ENCODE measurements around the gene ZNF584.
"Not testable (repeated sequence)": the region's sequence is repeated elsewhere in the genome, so short reads cannot be mapped to it uniquely, and the experiment has no call there.

Gene ZNF584

DNA sequence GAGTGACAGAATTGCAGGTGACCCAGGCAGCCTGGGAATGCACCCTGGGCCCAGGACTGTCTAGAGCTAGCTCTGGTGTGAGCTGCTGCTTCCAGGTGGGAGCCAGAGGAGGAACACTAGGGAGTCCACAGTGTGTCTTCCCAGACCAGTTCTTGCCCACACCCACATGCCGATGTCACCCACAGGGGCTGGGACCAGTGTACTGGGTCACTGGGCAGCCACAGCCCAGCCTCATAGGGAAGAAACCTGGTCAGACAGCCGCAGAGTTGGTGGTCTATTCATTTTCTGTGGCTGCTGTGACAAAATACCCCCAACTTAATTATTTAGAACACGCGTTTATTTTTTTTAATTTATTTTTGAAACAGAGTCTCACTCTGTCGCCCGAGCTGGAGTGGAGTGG is 9.9 kb upstream of the ZNF584 start:
- Histone ChIP-seq H3K36me3 (ENCODE audit: control insufficient read depth in 1 of 2, insufficient read depth in 2 of 2, low read length in 2 of 2) (peaks cover 16 to 18% of the 10 kb centered on the region in 2 donors), H3K27ac (ENCODE audit: low read length) (no peak overlapping the region), H3K9me3 (ENCODE audit: control insufficient read depth in 1 of 2, low read length in 2 of 2) (no peaks in the 10 kb centered on the region), H3K4me1 (ENCODE audit: control insufficient read depth in 1 of 2, insufficient read depth in 2 of 2, low read length in 2 of 2) (peaks cover 0 to 14% of the 10 kb centered on the region in 2 donors), H3K27me3 (ENCODE audit: low read depth, low read length) (peaks cover 20% of the 10 kb centered on the region), H3K4me3 (ENCODE audit: low read depth in 1 of 2, low read length in 2 of 2) (no peak overlapping the region)

DNA sequence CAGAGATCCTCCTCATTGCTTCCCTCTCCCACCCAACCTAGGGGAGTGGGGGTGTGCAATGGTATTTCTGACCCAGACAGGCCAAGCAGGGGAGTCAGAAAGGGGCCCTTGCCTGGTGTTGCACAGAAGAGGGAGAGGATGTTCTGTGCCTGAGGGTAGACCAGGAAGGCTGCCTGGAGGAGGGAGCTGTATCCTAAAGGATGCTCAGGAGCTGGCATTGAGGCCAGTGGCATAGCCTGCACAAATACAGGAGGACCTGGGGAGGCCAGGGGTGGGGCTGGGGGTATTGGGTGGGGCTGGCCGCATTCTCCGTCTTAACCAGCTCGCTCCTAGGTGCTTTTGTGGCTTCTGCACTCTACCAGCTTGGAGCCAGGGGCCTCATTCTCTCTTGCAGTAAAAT is 8.5 kb upstream of the ZNF584 start:
- no peaks in the 10 kb centered on the region for H3K9me3 ChIP-seq (ENCODE audit: control insufficient read depth in 1 of 2, low read length in 2 of 2)
- H3K27ac ChIP-seq (ENCODE audit: low read length) = no peak overlapping the region
- peaks cover 0 to 14% of the 10 kb centered on the region in 2 donors for H3K4me1 ChIP-seq (ENCODE audit: control insufficient read depth in 1 of 2, insufficient read depth in 2 of 2, low read length in 2 of 2)
- no peak overlapping the region for H3K4me3 ChIP-seq (ENCODE audit: low read depth in 1 of 2, low read length in 2 of 2)
- peaks cover 3 to 4% of the 10 kb centered on the region in 2 donors for H3K36me3 ChIP-seq (ENCODE audit: control insufficient read depth in 1 of 2, insufficient read depth in 2 of 2, low read length in 2 of 2)
- peaks cover 20% of the 10 kb centered on the region for H3K27me3 ChIP-seq (ENCODE audit: low read depth, low read length)

DNA sequence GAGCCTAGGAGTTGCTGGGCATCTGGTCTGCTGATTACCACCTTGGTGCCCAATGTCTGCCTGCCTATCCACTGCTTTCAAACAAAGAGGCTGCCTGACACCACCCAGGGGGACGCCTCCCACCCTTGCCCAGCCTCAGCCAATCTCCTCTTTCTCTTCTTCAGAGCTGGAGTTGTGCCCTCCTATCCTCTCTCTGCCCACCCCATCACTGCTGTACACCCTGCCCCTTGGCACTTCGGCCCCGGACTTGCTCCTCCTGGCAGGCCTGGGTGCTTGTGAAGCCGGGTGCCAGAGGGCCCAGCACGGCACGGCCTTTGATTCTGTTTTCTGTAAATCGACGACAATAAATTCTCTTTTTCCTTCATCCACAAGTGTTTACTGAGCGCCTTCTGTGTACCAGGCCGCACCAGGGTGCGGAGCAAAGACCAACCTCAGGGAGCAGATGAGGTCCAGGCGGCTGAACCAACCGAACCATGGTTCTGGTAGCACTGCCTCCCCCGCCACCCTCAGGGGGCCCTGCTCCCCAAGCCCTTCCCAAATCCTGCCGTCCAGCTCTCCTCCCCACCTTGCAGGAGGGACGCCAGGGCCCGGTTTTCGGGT is 8.0 kb upstream of the ZNF584 start:
- Histone ChIP-seq H3K9me3 (ENCODE audit: control insufficient read depth in 1 of 2, low read length in 2 of 2) (no peaks in the 10 kb centered on the region), H3K4me1 (ENCODE audit: control insufficient read depth in 1 of 2, insufficient read depth in 2 of 2, low read length in 2 of 2) (peaks cover 0 to 14% of the 10 kb centered on the region in 2 donors), H3K27ac (ENCODE audit: low read length) (no peak overlapping the region), H3K36me3 (ENCODE audit: control insufficient read depth in 1 of 2, insufficient read depth in 2 of 2, low read length in 2 of 2) (no peaks in the 10 kb centered on the region), H3K4me3 (ENCODE audit: low read depth in 1 of 2, low read length in 2 of 2) (peak overlapping the region; percentile 57 to 74), H3K27me3 (ENCODE audit: low read depth, low read length) (peaks cover 17% of the 10 kb centered on the region)

DNA sequence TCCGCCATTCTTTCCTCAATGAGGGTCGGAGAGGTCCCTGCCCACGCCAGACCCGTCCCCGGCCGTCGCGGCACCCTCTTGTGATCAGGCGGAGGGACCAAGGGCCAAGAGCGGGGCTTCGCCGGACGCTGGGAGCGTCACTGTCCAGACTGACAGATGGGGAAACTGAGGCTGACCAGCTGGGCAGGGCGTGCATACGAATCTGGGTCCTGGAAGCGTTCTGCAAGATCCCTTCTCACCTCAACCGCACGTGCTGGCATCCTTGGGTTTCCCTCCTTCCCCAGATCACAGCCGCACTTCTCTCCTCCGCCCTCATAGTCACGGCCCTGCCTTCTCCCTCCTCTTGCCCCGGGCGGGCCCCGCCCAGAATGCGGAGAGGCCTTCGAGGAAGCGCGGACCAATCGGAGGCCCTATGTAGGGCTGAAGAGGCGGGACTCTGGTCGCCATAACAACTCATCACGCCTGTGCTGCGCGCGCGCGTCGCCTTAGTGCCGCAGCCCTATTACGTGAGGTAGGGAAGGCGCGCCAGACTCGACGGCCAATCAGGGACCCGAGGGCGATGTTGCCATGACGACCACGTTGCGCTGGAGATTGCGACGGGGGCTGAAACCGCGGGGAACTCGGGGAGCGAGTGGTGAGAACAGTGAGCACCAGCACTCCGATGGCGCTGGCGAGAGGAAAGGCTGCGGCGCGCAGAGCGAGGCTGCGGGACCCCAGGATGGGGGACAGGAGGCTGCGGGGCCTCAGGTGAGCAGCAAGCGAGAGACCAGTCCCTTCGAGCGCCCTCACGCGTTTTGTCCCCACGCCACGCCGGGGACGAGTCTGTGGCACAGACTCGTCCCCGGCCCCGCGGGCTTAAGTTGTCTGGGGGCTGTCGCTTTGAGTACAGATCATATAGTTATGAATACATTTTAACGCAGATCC is 7.3 kb upstream of the ZNF584 start:
- Histone ChIP-seq H3K27ac (ENCODE audit: low read length) (no peak overlapping the region), H3K36me3 (ENCODE audit: control insufficient read depth in 1 of 2, insufficient read depth in 2 of 2, low read length in 2 of 2) (no peaks in the 10 kb centered on the region), H3K27me3 (ENCODE audit: low read depth, low read length) (peaks cover 11% of the 10 kb centered on the region), H3K9me3 (ENCODE audit: control insufficient read depth in 1 of 2, low read length in 2 of 2) (no peaks in the 10 kb centered on the region), H3K4me1 (ENCODE audit: control insufficient read depth in 1 of 2, insufficient read depth in 2 of 2, low read length in 2 of 2) (peaks cover 0 to 14% of the 10 kb centered on the region in 2 donors), H3K4me3 (ENCODE audit: low read depth in 1 of 2, low read length in 2 of 2) (peak overlapping the region; percentile 61 to 74)

DNA sequence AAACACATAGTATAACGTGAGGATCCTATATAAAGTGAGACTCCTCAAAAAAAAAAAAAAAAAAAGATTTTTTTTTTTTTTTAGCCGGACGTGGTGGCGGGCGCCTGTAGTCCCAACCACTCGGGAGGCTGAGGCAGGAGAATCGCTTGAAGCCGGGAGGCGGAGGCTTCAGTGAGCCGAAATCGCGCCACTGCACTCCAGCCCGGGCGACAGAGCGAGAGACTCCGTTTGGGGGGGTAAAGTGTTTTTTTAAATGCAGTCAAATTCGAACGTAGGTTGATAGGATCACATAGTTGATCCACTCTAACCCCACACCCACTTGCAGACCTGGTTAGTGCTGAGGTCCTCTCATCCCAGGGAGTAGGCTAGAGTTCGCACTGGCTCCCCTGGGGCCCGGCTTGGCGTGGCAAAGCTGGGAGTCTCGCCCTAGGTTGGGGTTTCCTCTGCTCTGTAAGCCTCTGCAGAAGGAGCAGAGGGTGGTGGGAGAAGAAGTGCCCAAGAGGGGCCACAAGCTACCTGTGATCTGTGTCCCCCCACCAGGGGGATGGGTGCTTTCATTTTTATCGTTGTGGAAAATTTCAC is 6.5 kb upstream of the ZNF584 start:
- Histone ChIP-seq H3K4me1 (ENCODE audit: control insufficient read depth in 1 of 2, insufficient read depth in 2 of 2, low read length in 2 of 2) (peaks cover 0 to 13% of the 10 kb centered on the region in 2 donors), H3K27ac (ENCODE audit: low read length) (no peak overlapping the region)

DNA sequence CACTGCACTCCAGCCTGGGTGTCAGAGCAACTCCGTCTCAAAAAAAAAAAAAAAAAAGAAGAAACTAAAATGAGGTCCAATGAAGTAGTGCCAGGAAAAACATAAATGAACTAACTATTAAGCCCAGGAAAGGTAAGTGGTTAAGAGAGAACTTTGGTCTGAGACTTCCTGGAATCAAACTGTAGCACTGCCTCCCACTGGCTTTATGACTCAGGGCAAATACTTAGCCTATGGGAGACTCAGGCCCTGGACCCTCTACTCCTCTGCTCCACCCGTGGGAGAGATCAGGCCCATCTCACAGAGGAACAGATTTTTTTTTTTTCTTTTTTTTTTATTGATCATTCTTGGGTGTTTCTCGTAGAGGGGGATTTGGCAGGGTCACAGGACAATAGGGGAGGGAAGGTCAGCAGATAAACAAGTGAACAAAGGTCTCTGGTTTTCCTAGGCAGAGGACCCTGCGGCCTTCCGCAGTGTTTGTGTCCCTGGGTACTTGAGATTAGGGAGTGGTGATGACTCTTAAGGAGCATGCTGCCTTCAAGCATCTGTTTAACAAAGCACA is 4.5 kb upstream of the ZNF584 start:
- H3K4me1 ChIP-seq (ENCODE audit: control insufficient read depth in 1 of 2, insufficient read depth in 2 of 2, low read length in 2 of 2) = peaks cover 7 to 24% of the 10 kb centered on the region in 2 donors
- not testable (repeated sequence) for H3K27ac ChIP-seq (ENCODE audit: low read length); H3K9me3 ChIP-seq (ENCODE audit: control insufficient read depth in 1 of 2, low read length in 2 of 2); H3K4me3 ChIP-seq (ENCODE audit: low read depth in 1 of 2, low read length in 2 of 2); H3K36me3 ChIP-seq (ENCODE audit: control insufficient read depth in 1 of 2, insufficient read depth in 2 of 2, low read length in 2 of 2); H3K27me3 ChIP-seq (ENCODE audit: low read depth, low read length)

More for the DNA sequence above, 6.5 kb upstream of the ZNF584 start:
- Histone ChIP-seq H3K4me3 (ENCODE audit: low read depth in 1 of 2, low read length in 2 of 2) (peak overlapping the region; percentile 61 to 74), H3K9me3 (ENCODE audit: control insufficient read depth in 1 of 2, low read length in 2 of 2) (no peaks in the 10 kb centered on the region), H3K36me3 (ENCODE audit: control insufficient read depth in 1 of 2, insufficient read depth in 2 of 2, low read length in 2 of 2) (no peaks in the 10 kb centered on the region), H3K27me3 (ENCODE audit: low read depth, low read length) (peaks cover 8% of the 10 kb centered on the region)

DNA sequence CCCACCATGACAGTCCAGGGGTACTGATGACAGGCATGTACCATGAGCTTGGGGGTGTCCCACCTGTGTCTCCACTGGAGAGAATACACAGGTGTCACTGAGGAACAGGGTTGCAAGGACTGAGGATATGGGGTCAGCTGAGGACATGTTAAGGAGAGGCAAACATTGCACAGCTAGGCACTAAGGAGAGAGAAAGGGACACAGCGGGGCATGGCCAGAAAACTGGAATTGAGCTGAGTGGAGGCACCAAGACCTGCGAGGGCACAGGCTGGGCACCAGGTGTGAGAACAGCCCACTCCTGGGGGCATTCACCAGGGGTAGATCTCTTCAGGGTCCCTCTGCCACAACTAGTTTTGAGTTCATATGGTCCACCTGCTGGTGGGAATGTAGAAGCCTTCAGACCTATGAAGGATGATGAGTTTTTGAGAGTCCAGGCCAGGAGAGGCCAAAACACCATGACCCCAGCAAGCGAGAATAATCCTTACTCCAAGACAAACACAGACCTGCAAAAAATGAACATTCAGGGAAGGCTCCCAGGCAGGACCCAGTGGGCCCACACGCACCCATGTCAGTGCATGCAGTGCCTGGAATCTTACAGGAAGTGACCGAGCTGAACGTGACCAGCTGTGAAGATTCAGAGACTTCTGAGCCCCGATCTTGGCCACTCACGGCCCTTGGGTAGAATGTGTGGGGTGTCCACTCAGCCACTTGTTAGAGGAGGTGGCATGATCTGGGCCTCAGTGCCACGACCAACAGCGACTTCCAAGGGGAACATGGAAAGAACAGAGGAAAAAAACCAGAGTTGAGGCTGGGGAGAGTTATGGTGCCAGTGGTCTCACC is 1.4 kb upstream of the ZNF584 start:
- peak overlapping the region; percentile 89 to 99 for H3K4me3 ChIP-seq (ENCODE audit: low read depth in 1 of 2, low read length in 2 of 2)
- H3K27ac ChIP-seq (ENCODE audit: low read length) = no peak overlapping the region

DNA sequence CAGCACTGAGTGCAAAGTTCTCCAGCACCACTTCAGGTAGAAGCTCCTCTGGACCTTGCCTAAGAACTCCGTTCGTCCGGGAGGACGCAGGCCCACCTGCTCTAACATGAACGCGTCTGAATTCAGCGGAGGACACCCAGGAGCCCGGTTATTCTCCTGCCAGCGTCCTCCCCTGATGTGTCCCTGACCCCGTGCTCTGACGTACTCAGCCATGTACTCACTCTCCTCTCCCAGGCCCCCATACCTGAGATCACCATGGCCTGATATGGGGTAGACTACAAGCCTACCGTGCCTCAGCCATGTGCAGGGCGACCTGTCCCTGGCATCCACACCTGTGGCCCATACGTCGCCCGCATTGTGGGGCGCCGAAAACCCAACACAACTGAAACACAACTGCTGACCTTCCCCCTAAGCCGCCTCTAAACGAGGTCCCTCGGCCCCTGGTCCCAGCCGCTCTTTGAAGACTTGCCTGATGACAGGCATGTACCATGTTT is 744 bp upstream of the ZNF584 start:
- H3K4me3 ChIP-seq (ENCODE audit: low read depth in 1 of 2, low read length in 2 of 2) = peak overlapping the region; percentile 89 to 99

More for the DNA sequence above, 1.4 kb upstream of the ZNF584 start:
- Histone ChIP-seq H3K4me1 (ENCODE audit: control insufficient read depth in 1 of 2, insufficient read depth in 2 of 2, low read length in 2 of 2) (peaks cover 14 to 24% of the 10 kb centered on the region in 2 donors), H3K27me3 (ENCODE audit: low read depth, low read length) (no peaks in the 10 kb centered on the region), H3K9me3 (ENCODE audit: control insufficient read depth in 1 of 2, low read length in 2 of 2) (no peaks in the 10 kb centered on the region), H3K36me3 (ENCODE audit: control insufficient read depth in 1 of 2, insufficient read depth in 2 of 2, low read length in 2 of 2) (no peaks in the 10 kb centered on the region)

DNA sequence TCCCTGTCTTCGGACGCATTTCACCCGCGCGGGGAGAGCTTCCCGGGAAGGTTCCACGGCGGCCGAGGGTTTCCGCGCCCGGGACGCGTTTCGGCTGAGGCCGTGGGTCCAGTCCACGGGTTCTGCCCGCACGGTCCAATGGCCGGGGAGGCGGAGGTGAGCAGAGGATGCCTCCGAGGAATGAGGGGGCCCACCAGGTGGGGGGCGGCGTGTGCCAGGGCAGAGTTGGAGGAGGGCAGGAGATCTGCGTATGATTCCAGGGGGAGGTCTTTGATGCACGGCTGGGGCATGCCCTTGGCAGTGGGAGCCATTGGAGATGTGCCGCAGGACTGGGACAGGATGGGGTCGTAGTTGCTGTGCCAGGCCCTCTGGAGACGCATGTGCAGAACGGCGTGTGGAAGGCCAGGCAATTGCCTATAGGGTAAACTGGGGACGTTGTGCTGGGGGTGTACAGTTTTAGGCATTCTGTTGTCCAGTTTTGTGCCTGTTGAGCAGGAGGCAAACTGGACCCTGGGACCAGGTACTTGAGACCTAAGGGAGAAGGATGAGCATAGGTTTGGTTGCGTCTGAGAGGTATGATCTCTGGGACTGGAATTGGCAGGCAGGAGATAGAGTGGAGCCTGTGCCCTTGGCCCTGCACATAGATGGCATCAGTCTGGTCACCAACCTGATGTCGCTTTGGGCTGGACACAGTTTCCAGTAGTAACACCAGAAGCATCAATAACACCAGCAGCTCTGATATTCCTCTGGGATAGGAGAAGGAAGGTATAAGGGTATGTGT is 751 bp downstream of the ZNF584 start:
- Histone ChIP-seq H3K27ac (ENCODE audit: low read length) (peak overlapping the region; percentile 83), H3K4me1 (ENCODE audit: control insufficient read depth in 1 of 2, insufficient read depth in 2 of 2, low read length in 2 of 2) (peaks cover 14 to 24% of the 10 kb centered on the region in 2 donors), H3K4me3 (ENCODE audit: low read depth in 1 of 2, low read length in 2 of 2) (peak overlapping the region; percentile 89 to 99)

More for the DNA sequence above, 744 bp upstream of the ZNF584 start:
- Histone ChIP-seq H3K36me3 (ENCODE audit: control insufficient read depth in 1 of 2, insufficient read depth in 2 of 2, low read length in 2 of 2) (no peaks in the 10 kb centered on the region), H3K9me3 (ENCODE audit: control insufficient read depth in 1 of 2, low read length in 2 of 2) (no peaks in the 10 kb centered on the region), H3K27ac (ENCODE audit: low read length) (peak overlapping the region; percentile 83), H3K4me1 (ENCODE audit: control insufficient read depth in 1 of 2, insufficient read depth in 2 of 2, low read length in 2 of 2) (peaks cover 14 to 24% of the 10 kb centered on the region in 2 donors), H3K27me3 (ENCODE audit: low read depth, low read length) (no peaks in the 10 kb centered on the region)

DNA sequence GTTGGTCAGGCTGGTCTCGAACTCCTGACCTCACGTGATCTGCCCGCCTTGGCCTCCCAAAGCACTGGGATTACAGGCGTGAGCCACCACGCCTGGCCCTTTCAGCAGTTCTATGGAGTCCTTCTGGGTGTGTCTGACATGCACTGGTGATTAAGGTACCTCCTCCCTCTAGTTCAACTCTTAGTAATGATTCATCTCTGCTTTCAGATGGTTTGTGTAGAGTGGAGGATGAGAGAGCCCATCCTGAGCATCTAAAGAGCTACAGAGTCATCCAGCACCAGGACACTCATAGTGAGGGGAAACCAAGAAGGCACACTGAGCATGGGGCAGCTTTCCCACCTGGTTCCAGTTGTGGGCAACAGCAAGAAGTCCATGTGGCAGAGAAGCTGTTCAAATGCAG is 8.2 kb downstream of the ZNF584 start:
- Histone ChIP-seq H3K27me3 (ENCODE audit: low read depth, low read length) (no peaks in the 10 kb centered on the region), H3K4me3 (ENCODE audit: low read depth in 1 of 2, low read length in 2 of 2) (no peak overlapping the region), H3K4me1 (ENCODE audit: control insufficient read depth in 1 of 2, insufficient read depth in 2 of 2, low read length in 2 of 2) (no peaks in the 10 kb centered on the region), H3K36me3 (ENCODE audit: control insufficient read depth in 1 of 2, insufficient read depth in 2 of 2, low read length in 2 of 2) (peaks cover 23 to 49% of the 10 kb centered on the region in 2 donors), H3K9me3 (ENCODE audit: control insufficient read depth in 1 of 2, low read length in 2 of 2) (peaks cover 2 to 4% of the 10 kb centered on the region in 2 donors), H3K27ac (ENCODE audit: low read length) (no peak overlapping the region)

More for the DNA sequence above, 751 bp downstream of the ZNF584 start:
- Histone ChIP-seq H3K27me3 (ENCODE audit: low read depth, low read length) (no peaks in the 10 kb centered on the region), H3K9me3 (ENCODE audit: control insufficient read depth in 1 of 2, low read length in 2 of 2) (no peaks in the 10 kb centered on the region), H3K36me3 (ENCODE audit: control insufficient read depth in 1 of 2, insufficient read depth in 2 of 2, low read length in 2 of 2) (no peaks in the 10 kb centered on the region)
